ENCODE data around the gene KAZN. TPM values are rescaled to one million over a fixed set of nuclear protein-coding genes. Genes with fewer than 3 reads are reported as not detected.

KAZN gene
- total RNA-seq, 1 experiment from 2014 or later: 15.6 TPM

- H4K20me1 ChIP-seq (ENCODE audit: insufficient read depth): no peaks in the 10 kb centered on the region
- no peak for DNase-seq
- H3K27me3 ChIP-seq (ENCODE audit: insufficient read depth, low read depth): 0 out of 2 replicates have a peak, but pooled peaks cover 4% of the 10 kb centered on the region
- H3K36me3 ChIP-seq (ENCODE audit: low read depth): no peaks in the 10 kb centered on the region
- H3K9me2 ChIP-seq (ENCODE audit: insufficient read depth): no peaks in the 10 kb centered on the region
- POLR2A ChIA-PET (ENCODE audit: unreplicated experiment): no interaction called here
- no peaks in the 10 kb centered on the region for H3F3A ChIP-seq (ENCODE audit: insufficient read depth, low read depth)
- no TSS peak for BruUV-seq (replicated peaks)
- TF ChIP-seq CTCF (conservative IDR thresholded peaks at IDR 0.05): no peak
- TF ChIP-seq EZH2 (IDR thresholded peaks at IDR 0.05; ENCODE audit: low read depth): no peak
- no peaks in the 10 kb centered on the region for H3K9me3 ChIP-seq (ENCODE audit: insufficient read depth, low read depth)
- H3K79me2 ChIP-seq (ENCODE audit: low read depth): no peaks in the 10 kb centered on the region
- no peak overlapping the region for H2AFZ ChIP-seq
- no peaks in the 10 kb centered on the region for H3K4me1 ChIP-seq (replicated peaks; ENCODE audit: insufficient read depth)
- no peak overlapping the region for H3K4me2 ChIP-seq
- no peak overlapping the region for H3K4me3 ChIP-seq
- intact Hi-C loops (cut with micrococcal nuclease; ENCODE audit: unreplicated experiment): no loop called here
- H3K27ac ChIP-seq: no peak overlapping the region
- CTCF ChIA-PET: no interaction called here
Observed at GRCh38 chr1:14828665-14829064, 230.2 kb downstream of the KAZN start.

GRCh38 chr1:14835725-14836124 lies 237.2 kb downstream of the KAZN start:
- no peaks in the 10 kb centered on the region for H3K36me3 ChIP-seq (ENCODE audit: low read depth)
- H4K20me1 ChIP-seq (ENCODE audit: insufficient read depth): no peaks in the 10 kb centered on the region
- no peaks in the 10 kb centered on the region for H3K9me3 ChIP-seq (ENCODE audit: insufficient read depth, low read depth)
- H3K27me3 ChIP-seq (ENCODE audit: insufficient read depth, low read depth): no peaks in the 10 kb centered on the region
- no peak overlapping the region for H3K27ac ChIP-seq
- ChIA-PET CTCF (interaction anchor here (0.6 kb wide), 1 partner anchor 1044 kb away, joined by 3 read pairs; no protein-coding TSS in a partner anchor), POLR2A (ENCODE audit: unreplicated experiment) (no interaction called here)
- DNase-seq: no peak
- no peak overlapping the region for H3K4me3 ChIP-seq
- intact Hi-C loops (cut with micrococcal nuclease; ENCODE audit: unreplicated experiment): no loop called here
- no peak for TF ChIP-seq EZH2 (IDR thresholded peaks at IDR 0.05; ENCODE audit: low read depth)
- H2AFZ ChIP-seq: no peak overlapping the region
- H3K4me1 ChIP-seq (replicated peaks; ENCODE audit: insufficient read depth): no peaks in the 10 kb centered on the region
- H3K4me2 ChIP-seq: no peak overlapping the region
- H3K79me2 ChIP-seq (ENCODE audit: low read depth): no peaks in the 10 kb centered on the region
- no peaks in the 10 kb centered on the region for H3F3A ChIP-seq (ENCODE audit: insufficient read depth, low read depth)
- H3K9me2 ChIP-seq (ENCODE audit: insufficient read depth): no peaks in the 10 kb centered on the region
- BruUV-seq (replicated peaks): no TSS peak

GRCh38 chr1:14836426-14837140 lies 238.1 kb downstream of the KAZN start:
- Histone ChIP-seq H3F3A (ENCODE audit: insufficient read depth, low read depth) (no peaks in the 10 kb centered on the region), H3K27ac (no peak overlapping the region), H3K4me2 (no peak overlapping the region), H2AFZ (no peak overlapping the region), H3K36me3 (ENCODE audit: low read depth) (no peaks in the 10 kb centered on the region), H3K9me2 (ENCODE audit: insufficient read depth) (no peaks in the 10 kb centered on the region), H4K20me1 (ENCODE audit: insufficient read depth) (no peaks in the 10 kb centered on the region), H3K4me3 (no peak overlapping the region), H3K79me2 (ENCODE audit: low read depth) (no peaks in the 10 kb centered on the region), H3K9me3 (ENCODE audit: insufficient read depth, low read depth) (no peaks in the 10 kb centered on the region), H3K4me1 (replicated peaks; ENCODE audit: insufficient read depth) (no peaks in the 10 kb centered on the region), H3K27me3 (ENCODE audit: insufficient read depth, low read depth) (no peaks in the 10 kb centered on the region)
- DNase-seq: no peak
- CTCF ChIA-PET: no interaction called here
- POLR2A ChIA-PET (ENCODE audit: unreplicated experiment): no interaction called here
- intact Hi-C loops (cut with micrococcal nuclease; ENCODE audit: unreplicated experiment): no loop called here
- TF ChIP-seq CTCF (conservative IDR thresholded peaks at IDR 0.05) (no peak), EZH2 (IDR thresholded peaks at IDR 0.05; ENCODE audit: low read depth) (no peak)
- BruUV-seq (replicated peaks): no TSS peak

GRCh38 chr1:14840374-14840773 lies 241.9 kb downstream of the KAZN start:
- ChIA-PET POLR2A (ENCODE audit: unreplicated experiment) (no interaction called here), CTCF (no interaction called here)
- intact Hi-C loops (cut with micrococcal nuclease; ENCODE audit: unreplicated experiment): no loop called here
- Histone ChIP-seq H3K9me3 (ENCODE audit: insufficient read depth, low read depth) (no peaks in the 10 kb centered on the region), H4K20me1 (ENCODE audit: insufficient read depth) (no peaks in the 10 kb centered on the region), H3K4me2 (no peak overlapping the region), H3K27ac (no peak overlapping the region), H3K27me3 (ENCODE audit: insufficient read depth, low read depth) (no peaks in the 10 kb centered on the region), H3K4me1 (replicated peaks; ENCODE audit: insufficient read depth) (no peaks in the 10 kb centered on the region), H2AFZ (no peak overlapping the region), H3K36me3 (ENCODE audit: low read depth) (no peaks in the 10 kb centered on the region), H3K9me2 (ENCODE audit: insufficient read depth) (no peaks in the 10 kb centered on the region), H3K4me3 (no peak overlapping the region), H3K79me2 (ENCODE audit: low read depth) (no peaks in the 10 kb centered on the region), H3F3A (ENCODE audit: insufficient read depth, low read depth) (no peaks in the 10 kb centered on the region)
- BruUV-seq (replicated peaks): no TSS peak
- no peak for TF ChIP-seq CTCF (conservative IDR thresholded peaks at IDR 0.05)
- no peak for TF ChIP-seq EZH2 (IDR thresholded peaks at IDR 0.05; ENCODE audit: low read depth)
- DNase-seq: no peak
